ENCODE results near the gene PKP2.

DNA sequence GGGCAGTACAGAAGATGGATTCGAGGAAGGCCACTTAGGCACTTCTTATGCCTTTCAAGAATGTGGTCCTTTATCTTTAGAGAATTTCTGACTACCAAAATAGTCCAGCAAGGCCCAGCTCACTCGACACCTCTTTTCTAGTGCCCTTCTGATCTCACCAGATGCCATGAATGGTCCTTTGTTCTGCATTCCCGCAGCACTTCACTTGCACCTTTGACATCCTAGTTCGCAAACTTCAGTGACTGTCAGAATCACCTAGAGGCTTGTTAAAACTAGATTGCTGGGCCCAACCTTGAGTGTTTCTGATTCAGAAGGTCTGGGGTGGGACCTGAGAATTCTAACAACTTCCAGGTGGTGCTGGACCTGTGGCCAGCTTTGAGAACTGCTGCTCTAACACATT is 56.7 kb downstream of the PKP2 start:
- TF ChIP-seq, protein P1, sequence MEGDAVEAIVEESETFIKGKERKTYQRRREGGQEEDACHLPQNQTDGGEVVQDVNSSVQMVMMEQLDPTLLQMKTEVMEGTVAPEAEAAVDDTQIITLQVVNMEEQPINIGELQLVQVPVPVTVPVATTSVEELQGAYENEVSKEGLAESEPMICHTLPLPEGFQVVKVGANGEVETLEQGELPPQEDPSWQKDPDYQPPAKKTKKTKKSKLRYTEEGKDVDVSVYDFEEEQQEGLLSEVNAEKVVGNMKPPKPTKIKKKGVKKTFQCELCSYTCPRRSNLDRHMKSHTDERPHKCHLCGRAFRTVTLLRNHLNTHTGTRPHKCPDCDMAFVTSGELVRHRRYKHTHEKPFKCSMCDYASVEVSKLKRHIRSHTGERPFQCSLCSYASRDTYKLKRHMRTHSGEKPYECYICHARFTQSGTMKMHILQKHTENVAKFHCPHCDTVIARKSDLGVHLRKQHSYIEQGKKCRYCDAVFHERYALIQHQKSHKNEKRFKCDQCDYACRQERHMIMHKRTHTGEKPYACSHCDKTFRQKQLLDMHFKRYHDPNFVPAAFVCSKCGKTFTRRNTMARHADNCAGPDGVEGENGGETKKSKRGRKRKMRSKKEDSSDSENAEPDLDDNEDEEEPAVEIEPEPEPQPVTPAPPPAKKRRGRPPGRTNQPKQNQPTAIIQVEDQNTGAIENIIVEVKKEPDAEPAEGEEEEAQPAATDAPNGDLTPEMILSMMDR (IDR thresholded peaks at IDR 0.05; ENCODE audit: poor library complexity), result no peak
- TF ChIP-seq EZH2 (IDR thresholded peaks at IDR 0.05; ENCODE audit: borderline replicate concordance), result no peak
